HG02623 (cell line): ENCODE data around the gene DNM2.
A peak's percentile ranks its signal among the peaks of the same experiment; 100 is the strongest.

Experiments used
- ATAC-seq: cut with Tn5 transposase; IDR thresholded peaks from one replicate; pipeline ENCODE4 v1.9.1; 2021; ENCODE audit warnings: moderate library complexity; ENCODE audit not compliant: unreplicated experiment

DNM2 gene

DNA sequence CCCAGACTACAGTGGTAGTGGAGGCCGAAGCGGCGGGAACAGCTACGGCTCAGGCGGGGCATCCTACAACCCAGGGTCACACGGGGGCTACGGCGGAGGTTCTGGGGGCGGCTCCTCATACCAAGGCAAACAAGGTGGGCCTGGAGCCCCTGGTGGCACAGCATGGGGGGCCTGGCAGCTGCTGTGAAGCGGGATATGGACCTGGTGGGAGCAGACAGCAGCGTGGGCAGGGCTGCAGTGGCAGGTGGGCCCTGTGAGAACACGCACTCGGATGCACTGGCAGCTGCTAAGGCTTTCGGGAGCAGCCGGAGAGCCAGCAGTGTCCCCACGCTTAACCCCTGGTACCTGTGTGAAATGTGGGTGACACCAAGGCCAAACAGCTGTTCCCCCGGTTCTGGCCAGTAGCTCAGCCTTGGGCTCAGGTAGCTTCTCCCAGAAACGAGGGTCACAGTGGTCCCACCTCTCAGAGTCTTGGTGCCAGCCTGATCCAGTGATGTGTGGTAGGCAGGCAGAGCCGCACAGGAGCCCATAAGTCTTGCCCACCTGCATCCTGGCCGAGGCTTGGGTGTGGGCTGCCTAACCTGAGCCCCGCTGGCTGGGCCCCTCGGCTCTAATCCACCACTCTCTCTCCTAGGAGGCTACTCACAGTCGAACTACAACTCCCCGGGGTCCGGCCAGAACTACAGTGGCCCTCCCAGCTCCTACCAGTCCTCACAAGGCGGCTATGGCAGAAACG lies 29.2 kb upstream of the DNM2 start:
- ATAC-seq: no peak

DNA sequence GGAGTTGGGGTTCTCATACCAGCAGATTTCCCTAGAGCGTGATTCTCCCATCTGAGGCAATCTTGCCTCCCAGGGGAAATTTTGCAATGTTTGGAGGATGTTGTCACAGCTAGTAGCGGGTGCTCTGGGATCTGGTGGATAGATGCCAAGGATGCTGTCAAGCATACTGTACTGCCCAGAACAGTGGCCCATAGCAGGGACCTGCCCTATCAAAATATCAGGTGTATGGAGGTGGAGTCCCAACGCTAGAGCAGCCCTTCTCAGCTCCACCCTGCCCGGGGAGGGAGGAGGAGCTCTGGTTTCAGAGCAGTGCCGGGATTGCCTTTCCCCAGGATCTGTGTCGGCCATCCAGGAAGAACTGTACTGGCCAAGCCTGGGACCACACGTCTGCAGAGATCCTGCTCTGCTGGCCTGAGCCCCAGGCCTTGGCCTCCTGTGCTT lies 27.5 kb upstream of the DNM2 start:
- ATAC-seq: no peak

DNA sequence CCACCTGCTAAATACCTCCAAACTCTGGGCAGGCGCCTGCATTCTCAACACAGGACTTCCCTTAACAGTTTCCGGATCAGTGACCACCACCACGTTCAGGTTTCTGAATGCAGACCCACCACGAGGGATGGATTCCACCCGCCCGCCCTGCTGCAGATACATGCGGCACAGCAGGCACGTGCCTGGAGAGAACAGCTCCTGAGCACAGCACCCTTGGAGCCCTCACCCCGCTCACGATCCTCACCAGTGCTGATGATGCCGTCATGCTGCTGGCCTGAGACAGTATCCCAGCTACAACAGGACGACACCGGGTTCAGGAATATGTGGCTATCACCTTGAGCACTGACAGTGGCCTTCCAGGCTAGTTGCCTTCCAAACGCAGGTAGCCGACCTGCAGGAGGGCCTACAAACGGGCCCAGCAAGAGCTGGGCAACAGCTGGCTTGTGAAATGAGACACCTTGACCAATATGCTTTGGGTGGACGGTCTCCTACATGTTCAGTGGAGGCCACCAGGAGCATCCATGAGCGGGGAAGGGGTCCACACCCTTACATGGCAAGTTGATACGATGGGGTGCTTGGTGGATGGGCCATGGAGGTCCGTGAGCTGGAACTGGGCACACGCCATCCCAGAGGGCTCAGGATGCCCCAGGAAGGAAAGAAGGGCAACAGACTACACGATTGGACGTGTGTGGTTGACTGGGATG lies 26.5 kb upstream of the DNM2 start:
- ATAC-seq: no peak

DNA sequence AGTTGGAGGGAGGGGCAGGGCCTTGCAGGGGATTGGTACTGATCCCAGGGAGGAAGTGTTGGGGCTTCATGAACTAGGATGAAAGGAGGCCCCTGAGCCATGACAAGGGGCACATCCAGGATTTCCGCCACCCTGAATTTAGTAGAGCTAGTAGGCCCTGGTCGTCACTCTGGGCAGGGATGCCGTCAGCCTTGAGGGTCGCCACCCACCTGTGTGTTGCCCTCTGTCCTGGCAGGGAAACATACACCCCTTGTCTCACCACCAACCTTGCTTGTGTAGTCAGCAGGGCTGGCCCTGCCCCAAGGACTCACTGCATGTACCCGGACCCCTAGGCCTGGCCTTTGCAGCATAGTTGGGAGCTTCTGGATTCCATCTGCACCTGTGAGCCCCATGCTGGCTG lies 26.0 kb upstream of the DNM2 start:
- no peak for ATAC-seq

DNA sequence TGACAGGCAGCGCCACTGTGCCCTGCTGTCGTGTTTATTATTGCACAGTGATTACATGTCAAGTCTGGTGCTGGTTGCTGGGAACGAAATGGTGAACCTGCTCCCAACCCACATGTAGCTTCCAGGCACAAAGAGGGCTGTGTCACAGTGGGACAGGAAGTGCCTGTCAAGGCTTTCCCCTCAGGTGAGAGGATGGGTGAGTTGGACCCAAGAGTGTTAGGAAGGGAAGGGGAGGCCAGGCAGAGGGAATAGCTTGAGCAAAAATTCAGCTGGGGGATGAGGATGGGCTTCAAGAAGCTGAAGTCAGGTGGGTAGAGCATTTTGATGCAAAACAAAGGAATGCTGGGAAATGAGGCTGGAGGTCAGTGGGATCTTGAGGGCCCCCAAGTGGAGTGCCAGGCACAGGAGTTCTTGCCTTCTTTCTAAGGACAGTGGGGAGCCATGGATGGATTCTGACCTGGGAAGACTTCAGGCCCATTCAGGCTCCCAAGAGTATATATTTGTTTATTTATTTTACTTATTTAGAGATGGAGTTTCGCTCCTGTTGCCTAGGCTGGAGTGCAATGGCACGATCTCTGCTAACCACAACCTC lies 25.1 kb upstream of the DNM2 start:
- ATAC-seq: no peak

DNA sequence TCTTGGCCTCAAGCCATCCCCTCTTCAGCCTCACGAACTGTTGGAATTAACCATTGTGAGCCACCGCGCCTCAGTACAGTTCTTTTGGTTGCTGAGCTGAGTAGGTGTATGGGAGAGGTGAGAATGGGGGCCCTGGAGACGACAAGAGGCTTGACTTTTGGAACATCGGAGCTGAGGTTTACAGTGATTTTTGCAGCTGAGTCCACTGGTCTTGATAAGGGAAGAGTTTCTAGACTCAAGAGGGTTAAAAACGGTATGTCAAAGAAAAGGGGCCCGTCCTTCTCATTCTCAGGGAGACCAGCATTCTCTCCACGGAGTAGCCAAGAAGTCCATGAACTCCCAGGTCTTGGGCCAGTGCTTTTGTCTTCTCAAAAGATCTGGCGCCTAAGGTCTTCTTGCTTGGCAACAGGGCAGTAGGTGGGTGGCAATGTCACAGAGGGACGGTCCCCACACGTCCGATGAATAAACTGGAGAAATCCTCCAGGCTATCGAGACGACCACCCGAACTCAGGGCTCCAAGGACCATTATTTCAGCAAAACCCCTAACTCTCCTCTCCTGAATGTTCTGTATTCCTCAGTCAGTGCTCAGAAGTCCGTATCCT lies 23.1 kb upstream of the DNM2 start:
- no peak for ATAC-seq

DNA sequence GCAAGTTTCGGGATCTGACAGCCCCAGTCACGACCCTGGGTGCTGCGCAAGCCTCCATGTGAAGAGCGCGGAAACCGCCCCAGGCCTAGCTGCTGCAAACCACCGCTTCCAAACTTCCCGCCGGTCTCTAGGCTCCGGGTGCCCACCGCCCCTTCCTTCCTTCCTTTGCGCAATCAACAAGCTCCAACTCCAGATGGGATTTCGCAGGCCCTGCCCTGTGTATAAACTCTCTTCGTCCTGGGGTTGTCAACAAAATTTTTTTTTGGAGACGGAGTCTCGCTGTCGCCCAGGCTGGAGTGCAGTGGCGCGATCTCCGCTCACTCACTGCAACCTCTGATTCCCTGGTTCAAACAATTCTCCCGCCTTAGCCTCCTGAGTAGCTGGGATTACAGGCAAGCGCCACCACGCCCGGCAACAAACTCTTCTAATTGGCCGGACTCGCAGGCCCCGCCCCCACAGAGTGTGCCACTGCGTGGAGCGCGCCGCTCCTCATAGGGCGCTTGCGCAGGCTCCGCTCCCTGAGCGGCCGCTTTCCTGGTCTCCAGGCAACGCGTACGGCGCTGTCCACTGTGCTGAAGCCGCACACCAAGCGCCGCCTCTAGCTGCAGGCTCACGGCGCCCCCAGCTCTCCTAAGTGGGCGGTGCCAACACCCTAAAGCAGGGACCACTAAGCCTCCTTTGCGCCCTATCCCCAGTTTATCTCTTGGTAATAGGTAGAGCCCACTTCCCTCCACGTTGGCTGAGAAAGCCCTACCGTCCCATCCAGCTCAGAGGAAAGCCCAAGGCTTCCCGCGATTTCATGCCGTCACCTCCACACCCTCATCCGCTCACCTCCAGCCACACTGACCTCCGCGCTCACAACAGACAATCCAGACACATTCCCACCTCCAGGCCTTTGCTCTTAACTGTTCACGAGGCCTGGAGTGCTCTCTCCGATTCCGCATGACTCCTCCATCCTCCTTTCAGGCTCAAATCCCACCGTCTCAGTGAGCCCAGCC lies 22.2 kb upstream of the DNM2 start:
- ATAC-seq: peak; percentile 65

DNA sequence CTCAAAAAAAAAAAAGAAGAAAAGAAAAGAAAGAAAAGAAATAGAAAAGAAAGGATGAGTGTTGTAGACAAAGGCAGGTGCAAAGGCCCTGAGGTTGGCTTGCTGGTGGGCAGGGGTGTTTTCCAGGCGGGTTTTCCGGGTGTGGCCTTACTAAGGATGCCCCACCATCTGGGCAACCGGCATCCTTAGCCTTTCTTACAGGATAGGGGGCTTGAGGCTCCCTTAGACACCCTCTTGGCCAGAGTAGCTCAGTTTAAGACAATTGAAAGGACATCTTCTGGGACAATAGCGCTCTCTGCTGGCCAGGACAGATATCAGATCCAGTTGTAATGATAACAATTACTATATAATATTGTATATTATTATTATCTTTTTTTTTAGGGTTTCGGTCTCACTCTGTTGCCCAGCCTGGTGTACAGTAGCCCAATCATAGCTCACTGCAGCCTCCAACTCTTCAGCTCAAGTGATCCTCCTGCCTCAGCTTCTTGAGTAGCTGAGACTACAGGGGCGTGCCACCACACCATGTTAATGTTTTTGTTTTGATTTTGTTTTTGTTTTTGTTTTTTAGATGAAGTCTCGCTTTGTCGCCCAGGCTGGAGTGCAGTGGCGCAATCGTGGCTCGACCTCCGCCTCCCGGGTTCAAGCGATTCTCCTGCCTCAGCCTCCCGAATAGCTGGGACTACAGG lies 18.1 kb upstream of the DNM2 start:
- ATAC-seq: no peak

DNA sequence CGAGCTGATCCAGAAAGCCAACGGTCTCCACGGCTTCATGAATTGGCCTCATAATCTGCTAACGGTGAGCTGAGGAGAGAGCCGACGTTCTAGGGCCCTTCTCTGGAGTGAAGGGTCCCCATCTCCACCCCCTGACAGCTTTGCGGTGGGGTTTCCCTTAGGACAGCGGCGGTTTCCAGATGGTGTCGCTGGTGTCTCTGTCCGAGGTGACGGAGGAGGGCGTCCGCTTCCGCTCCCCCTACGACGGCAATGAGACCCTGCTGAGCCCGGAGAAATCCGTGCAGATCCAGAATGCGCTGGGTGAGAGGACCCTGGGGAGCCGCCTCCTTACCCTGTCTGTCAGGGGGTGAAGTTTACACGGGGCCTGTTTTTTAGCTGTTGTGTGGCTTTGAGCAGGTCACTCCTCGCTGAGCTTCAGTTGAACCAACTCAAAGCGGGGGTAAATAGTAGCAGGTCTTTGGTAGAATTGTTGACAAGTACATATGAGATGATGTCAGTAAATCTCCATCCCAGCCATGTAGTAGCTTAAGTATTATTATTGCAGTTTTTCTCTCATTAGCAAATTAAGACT lies 15.8 kb upstream of the DNM2 start:
- no peak for ATAC-seq

DNA sequence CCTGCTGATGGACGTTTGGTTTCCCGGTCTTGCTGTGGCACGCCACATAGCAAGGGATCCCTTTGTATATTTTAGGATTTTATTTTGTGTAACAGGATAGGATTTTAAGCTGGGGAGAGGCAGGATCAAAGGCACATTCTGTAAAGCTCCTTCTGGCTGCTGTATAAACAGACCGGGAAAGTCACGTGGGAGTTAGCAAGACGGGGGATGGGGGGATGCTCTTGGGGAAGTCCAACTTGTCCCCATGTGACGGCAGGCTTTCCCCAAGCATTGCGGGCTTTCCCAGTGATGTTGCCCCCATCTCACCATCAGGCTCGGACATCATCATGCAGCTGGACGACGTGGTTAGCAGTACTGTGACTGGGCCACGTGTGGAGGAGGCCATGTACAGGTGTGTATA lies 10.9 kb upstream of the DNM2 start:
- ATAC-seq: no peak

DNA sequence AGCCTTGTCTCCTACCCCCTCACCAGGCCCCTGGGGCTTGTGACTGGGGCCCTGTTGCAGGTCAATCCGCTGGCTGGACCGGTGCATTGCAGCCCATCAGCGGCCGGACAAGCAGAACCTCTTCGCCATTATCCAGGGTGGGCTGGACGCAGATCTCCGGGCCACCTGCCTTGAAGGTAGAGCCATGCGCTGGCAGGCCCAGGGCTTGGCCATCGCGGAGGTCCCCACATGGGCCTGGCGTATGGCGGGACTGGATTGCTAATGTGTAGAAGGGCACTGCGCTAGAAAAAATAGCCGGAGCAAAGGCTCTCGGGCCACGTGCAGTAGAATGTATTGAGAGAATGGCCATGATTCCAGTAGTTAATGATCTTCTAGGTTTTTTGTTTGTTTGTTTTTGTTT lies 10.4 kb upstream of the DNM2 start:
- no peak for ATAC-seq

DNA sequence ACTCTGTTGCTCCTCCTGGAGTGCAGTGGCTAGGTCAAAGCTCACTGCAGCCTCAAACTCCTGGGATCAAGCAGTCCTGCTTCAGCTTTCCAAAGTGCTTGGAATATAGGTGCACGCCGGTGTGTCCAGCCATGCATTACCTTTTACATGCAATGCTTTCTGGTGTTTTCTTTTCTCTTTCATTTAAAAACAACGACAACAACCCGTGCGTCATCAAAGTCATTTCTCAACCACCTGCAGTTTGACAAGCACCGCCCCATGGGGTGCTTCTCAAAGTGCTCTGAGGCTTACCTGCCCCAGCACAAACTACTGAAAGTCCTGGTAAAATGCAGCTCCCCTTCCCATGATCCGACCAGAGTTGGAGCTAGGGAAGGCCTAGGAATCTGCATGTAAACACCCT lies 9.6 kb upstream of the DNM2 start:
- no peak for ATAC-seq

DNA sequence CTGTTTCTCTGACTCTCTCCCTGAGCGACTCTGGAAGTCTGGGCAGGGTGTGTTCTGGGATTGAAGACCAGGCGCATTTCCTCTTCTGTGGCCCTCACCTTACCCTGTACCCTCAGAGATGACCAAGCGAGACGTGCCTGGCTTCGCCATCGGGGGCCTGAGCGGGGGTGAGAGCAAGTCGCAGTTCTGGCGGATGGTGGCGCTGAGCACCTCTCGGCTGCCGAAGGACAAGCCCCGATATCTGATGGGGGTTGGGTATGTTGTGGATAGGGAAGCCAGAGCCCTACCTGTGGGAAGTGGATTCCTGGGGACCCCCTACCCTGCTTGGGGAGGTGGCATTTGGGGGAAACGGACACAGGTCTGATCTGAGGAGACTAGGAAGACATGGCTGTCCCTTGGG lies 5.8 kb upstream of the DNM2 start:
- no peak for ATAC-seq

DNA sequence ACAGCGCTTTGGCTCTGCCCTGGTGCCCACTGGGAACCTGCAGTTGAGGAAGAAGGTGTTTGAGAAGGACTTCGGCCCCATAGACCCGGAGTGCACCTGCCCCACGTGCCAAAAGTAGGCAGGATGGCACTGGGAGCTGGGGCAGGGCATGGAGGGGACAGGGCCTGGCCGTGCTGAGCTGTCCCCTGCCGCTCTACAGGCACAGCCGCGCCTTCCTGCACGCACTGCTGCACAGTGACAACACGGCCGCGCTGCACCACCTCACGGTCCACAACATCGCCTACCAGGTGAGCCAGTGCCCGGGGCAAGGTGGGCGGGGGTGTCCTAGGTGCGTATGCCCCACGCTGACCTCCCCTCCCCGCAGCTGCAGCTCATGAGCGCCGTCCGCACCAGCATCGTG lies 5.1 kb upstream of the DNM2 start:
- no peak for ATAC-seq

DNA sequence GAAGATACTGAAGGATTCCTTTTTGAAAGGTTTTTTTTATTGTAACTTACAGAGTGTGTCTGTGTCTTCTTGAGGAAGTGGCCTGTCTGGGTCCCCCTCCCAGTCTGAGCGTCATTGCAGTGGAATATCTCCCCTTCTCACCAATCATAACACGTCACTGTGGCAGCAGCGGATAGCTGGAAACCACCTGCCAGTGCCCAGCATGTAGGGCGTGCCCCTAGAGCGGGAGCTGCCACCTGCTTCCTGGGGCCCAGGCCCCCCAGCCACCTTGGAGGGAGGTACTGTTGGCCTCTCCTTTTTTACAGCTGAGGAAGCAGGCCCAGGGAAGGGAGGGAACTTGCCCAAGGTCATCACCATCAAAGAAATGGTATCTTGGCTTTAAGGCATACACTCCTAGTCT lies 4.6 kb upstream of the DNM2 start:
- no peak for ATAC-seq

DNA sequence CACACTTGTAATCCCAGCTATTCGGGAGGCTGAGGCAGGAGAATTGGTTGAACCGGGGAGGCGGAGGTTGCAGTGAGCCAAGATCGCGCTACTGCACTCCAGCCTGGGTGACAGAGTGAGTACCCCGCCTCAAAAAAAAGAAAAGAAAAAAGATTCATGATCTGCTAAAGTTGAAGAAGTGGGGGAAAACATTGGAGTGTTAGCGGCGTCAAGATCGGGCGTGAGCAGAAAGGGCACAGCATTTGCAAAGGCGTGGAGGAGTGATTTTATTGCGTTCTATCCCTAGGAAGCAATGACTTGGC lies 874 bp upstream of the DNM2 start:
- ATAC-seq: no peak

DNA sequence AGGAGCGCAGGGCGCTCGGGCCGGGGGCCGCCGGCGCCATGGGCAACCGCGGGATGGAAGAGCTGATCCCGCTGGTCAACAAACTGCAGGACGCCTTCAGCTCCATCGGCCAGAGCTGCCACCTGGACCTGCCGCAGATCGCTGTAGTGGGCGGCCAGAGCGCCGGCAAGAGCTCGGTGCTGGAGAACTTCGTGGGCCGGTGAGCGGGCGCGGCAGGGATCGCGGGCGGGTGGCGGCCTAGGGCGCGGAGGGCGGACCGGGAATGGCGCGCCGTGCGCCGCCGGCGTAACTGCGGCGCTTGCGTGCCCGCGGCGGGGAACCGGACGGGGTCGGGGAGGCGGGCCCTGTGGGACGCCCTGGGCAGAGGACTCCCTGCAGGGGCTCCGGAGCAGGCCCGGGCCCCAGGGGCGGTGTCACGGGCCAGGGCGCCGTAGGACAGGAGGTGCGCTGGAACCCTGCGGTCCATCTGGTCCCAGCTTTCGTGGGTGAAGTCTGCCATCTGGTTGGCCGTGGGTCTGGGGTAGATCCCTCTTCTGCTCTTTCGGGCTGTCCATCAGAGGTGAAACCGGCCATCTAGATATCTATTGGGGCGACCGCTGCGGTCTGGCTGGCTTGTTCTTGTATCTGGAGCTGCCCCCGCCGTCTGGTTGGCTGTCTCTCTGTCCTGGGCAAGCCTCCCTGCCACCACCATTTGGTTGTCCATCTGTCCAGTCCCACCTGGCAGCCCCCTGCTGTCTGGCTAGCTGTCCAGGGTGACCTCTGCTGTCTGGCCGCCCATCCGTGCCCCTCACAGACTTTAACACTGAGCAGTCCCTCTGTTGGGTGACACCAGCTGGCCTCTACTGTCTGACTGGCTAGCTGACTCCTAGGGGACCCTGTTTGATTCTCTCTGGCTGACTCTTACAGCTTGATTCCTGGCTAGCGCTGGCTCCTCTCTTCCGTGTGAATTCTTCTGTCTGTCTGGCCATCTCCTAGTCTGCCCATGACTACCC lies 622 bp downstream of the DNM2 start:
- ATAC-seq: peak; percentile 10

DNA sequence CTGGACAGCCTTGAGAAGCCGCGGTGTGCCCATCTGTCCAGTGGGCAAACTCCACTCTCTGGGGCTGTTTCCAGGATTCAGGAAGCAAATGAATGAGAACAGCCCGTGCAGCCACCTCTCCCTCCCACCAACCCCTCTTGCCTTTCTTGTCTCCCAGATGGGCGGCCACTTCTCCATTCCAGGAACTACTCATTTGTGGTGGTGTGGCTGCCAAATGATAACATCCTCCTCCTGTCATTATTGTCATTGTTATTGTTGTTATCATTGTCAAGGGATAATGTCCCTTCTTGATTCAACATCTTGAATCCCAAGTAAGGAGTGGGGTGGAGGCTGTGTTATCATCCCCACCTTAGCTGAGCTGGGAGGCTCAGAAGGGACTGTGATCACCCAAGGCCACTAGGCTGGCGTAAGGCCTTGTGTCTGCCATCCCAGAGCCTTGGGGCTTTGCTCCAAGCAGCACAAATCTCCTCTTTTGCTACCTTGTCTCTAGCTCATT lies 1.6 kb downstream of the DNM2 start:
- ATAC-seq: no peak
